SK-N-SH treated with all-trans-retinoic acid at 6 μM for 48 hours (cell line): Measurements from ENCODE around the gene LINGO3.

ENCODE experiments used
- ATAC-seq: fragments of 200-7000 bp; cut with Tn5 transposase; 3 replicates; pipeline ENCODE4 v1.9.1; 2020; ENCODE audit warnings: mild to moderate bottlenecking, moderate library complexity
- ARNTL ChIP-seq: fragments of 450-650 bp; formaldehyde crosslinking; IDR thresholded peaks from 2 replicates; pipeline ENCODE4 v1.5.0; 2020; ENCODE audit warnings: low read depth, mild to moderate bottlenecking, moderate library complexity, borderline replicate concordance
- BACH2 ChIP-seq: fragments of 250-450 bp; sonication (Bioruptor Pico); IDR thresholded peaks from 2 replicates; pipeline ENCODE4 v1.9.0; 2021; ENCODE audit warnings: mild to moderate bottlenecking, borderline replicate concordance
- CREB5 ChIP-seq: fragments of 250-450 bp; sonication (Bioruptor Pico); IDR thresholded peaks from 2 replicates; pipeline ENCODE4 v1.5.1; 2020; ENCODE audit warnings: low read depth, mild to moderate bottlenecking, moderate library complexity
- CSDC2 ChIP-seq: fragments of 250-450 bp; sonication (Bioruptor Pico); IDR thresholded peaks from 2 replicates; pipeline ENCODE4 v1.5.0; 2020; ENCODE audit warnings: mild to moderate bottlenecking, moderate library complexity
- CSRNP3 ChIP-seq: fragments of 250-450 bp; sonication (Bioruptor Pico); IDR thresholded peaks from 2 replicates; pipeline ENCODE4 v1.5.1; 2021; ENCODE audit warnings: mild to moderate bottlenecking, moderate library complexity
- ESRRG ChIP-seq: fragments of 250-450 bp; sonication (Bioruptor Pico); IDR thresholded peaks from 2 replicates; pipeline ENCODE4 v1.6.1; 2021; ENCODE audit warnings: mild to moderate bottlenecking
- GLIS3 ChIP-seq: fragments of 250-450 bp; sonication (Bioruptor Pico); IDR thresholded peaks from 2 replicates; pipeline ENCODE4 v1.5.0; 2020; ENCODE audit warnings: mild to moderate bottlenecking, moderate library complexity
- ISL1 ChIP-seq: fragments of 250-450 bp; sonication (Bioruptor Pico); IDR thresholded peaks from 2 replicates; pipeline ENCODE4 v2.1.2; 2022; ENCODE audit warnings: mild to moderate bottlenecking, moderate library complexity
- PATZ1 ChIP-seq: fragments of 250-450 bp; sonication (Bioruptor Pico); IDR thresholded peaks from 2 replicates; pipeline ENCODE4 v1.8.0; 2020; ENCODE audit warnings: mild to moderate bottlenecking, moderate library complexity, borderline replicate concordance
- POU6F1 ChIP-seq: fragments of 250-450 bp; sonication (Bioruptor Pico); IDR thresholded peaks from 2 replicates; pipeline ENCODE4 v1.8.0; 2021; ENCODE audit warnings: low read depth, mild to moderate bottlenecking, moderate library complexity, borderline replicate concordance
- PPARA ChIP-seq: fragments of 250-450 bp; sonication (Bioruptor Pico); IDR thresholded peaks from 2 replicates; pipeline ENCODE4 v1.5.0; 2020; ENCODE audit warnings: mild to moderate bottlenecking, borderline replicate concordance
- SNAI2 ChIP-seq: fragments of 250-450 bp; sonication (Bioruptor Pico); IDR thresholded peaks from 2 replicates; pipeline ENCODE4 v1.5.0; 2020; ENCODE audit warnings: mild to moderate bottlenecking, moderate library complexity
- TOX ChIP-seq: fragments of 250-450 bp; sonication (Bioruptor Pico); IDR thresholded peaks from 2 replicates; pipeline ENCODE4 v1.8.0; 2021; ENCODE audit warnings: mild to moderate bottlenecking, moderate library complexity, borderline replicate concordance
- TSHZ2 ChIP-seq: fragments of 250-450 bp; sonication (Bioruptor Pico); IDR thresholded peaks from 2 replicates; pipeline ENCODE4 v1.5.0; 2020; ENCODE audit warnings: mild to moderate bottlenecking, moderate library complexity
- ZC3H10 ChIP-seq: fragments of 250-450 bp; sonication (Bioruptor Pico); IDR thresholded peaks from 2 replicates; pipeline ENCODE4 v1.5.1; 2021; ENCODE audit warnings: mild to moderate bottlenecking, moderate library complexity
- ZFP3 ChIP-seq: fragments of 250-450 bp; sonication (Bioruptor Pico); IDR thresholded peaks from 2 replicates; pipeline ENCODE4 v1.5.0; 2020; ENCODE audit warnings: mild to moderate bottlenecking, moderate library complexity
- ZFP30 ChIP-seq: fragments of 450-650 bp; formaldehyde crosslinking; IDR thresholded peaks from 2 replicates; pipeline ENCODE4 v1.5.0; 2022; ENCODE audit warnings: mild to moderate bottlenecking, moderate library complexity
- ZNF565 ChIP-seq: fragments of 450-650 bp; formaldehyde crosslinking; conservative IDR thresholded peaks from 2 replicates; pipeline ENCODE4 v1.5.0; 2020; ENCODE audit warnings: low read depth, mild to moderate bottlenecking, moderate library complexity
- ZNF70 ChIP-seq: fragments of 450-650 bp; formaldehyde crosslinking; IDR thresholded peaks from 2 replicates; pipeline ENCODE4 v1.5.0; 2020; ENCODE audit warnings: mild to moderate bottlenecking, moderate library complexity
- ZNF8 ChIP-seq: fragments of 450-650 bp; formaldehyde crosslinking; IDR thresholded peaks from 2 replicates; pipeline ENCODE4 v1.5.0; 2020; ENCODE audit warnings: mild to moderate bottlenecking, moderate library complexity

The LINGO3 gene

GRCh38 chr19:2324220-2324948 is 16.4 kb upstream of the LINGO3 start:
- no peak for ATAC-seq
- TF ChIP-seq ZNF8 (CRISPR knock-in tag): no peak
- TF ChIP-seq ZNF565 (CRISPR knock-in tag): no peak
- TF ChIP-seq BACH2 (CRISPR knock-in tag): no peak
- TF ChIP-seq ZFP30 (CRISPR knock-in tag): no peak
- TF ChIP-seq POU6F1 (CRISPR knock-in tag): no peak
- no peak for TF ChIP-seq TSHZ2 (CRISPR knock-in tag)
- TF ChIP-seq PATZ1 (CRISPR knock-in tag): no peak
- no peak for TF ChIP-seq CSDC2 (CRISPR knock-in tag)
- TF ChIP-seq CSRNP3 (CRISPR knock-in tag): no peak
- no peak for TF ChIP-seq CREB5 (CRISPR knock-in tag)
- TF ChIP-seq ZC3H10 (CRISPR knock-in tag): no peak
- no peak for TF ChIP-seq SNAI2
- no peak for TF ChIP-seq PPARA
- TF ChIP-seq ZNF70: no peak
- no peak for TF ChIP-seq ZFP3 (CRISPR knock-in tag)
- no peak for TF ChIP-seq GLIS3 (CRISPR knock-in tag)
- TF ChIP-seq ISL1 (CRISPR knock-in tag): no peak
- TF ChIP-seq TOX: no peak

- no peak for ATAC-seq
- no peak for TF ChIP-seq ESRRG (CRISPR knock-in tag)
- no peak for TF ChIP-seq ARNTL (CRISPR knock-in tag)
- TF ChIP-seq SNAI2: no peak
- no peak for TF ChIP-seq CSDC2 (CRISPR knock-in tag)
- no peak for TF ChIP-seq PATZ1 (CRISPR knock-in tag)
Measured at GRCh38 chr19:2323707-2324106, 15.8 kb upstream of the LINGO3 start.
